ENCODE measurements around the gene ZNF217. TPM values are rescaled to one million over a fixed set of nuclear protein-coding genes. Genes with fewer than 3 reads are reported as not detected.

The ZNF217 gene
- polyA plus RNA-seq, 3 donors: 10.5 to 41.5 (median 24.4) TPM

- Histone ChIP-seq H3K79me2 (ENCODE audit: insufficient read depth, low read length) (no peaks in the 10 kb centered on the region), H3K9ac (ENCODE audit: insufficient read depth, low read length, poor library complexity, severe bottlenecking) (no peak overlapping the region), H3K27ac (ENCODE audit: low read depth in 1 of 2, low read length in 2 of 2) (peak overlapping the region in 1 of 2 donors; percentile 64), H3K36me3 (replicated peaks in 1 of 2; ENCODE audit: control insufficient read depth in 1 of 2, insufficient read depth in 2 of 2, low read length in 2 of 2) (no peaks in the 10 kb centered on the region), H3K4me2 (replicated peaks; ENCODE audit: extremely low read depth, low read length, poor library complexity, severe bottlenecking) (no peak overlapping the region), H2AFZ (ENCODE audit: insufficient read depth, low read depth, low read length, poor library complexity, severe bottlenecking) (no peak overlapping the region), H4K20me1 (ENCODE audit: insufficient read depth, low read length) (no peaks in the 10 kb centered on the region), H3K9me3 (replicated peaks in 1 of 2; ENCODE audit: control insufficient read depth in 1 of 2, insufficient read depth in 1 of 2, low read length in 2 of 2) (no peaks in the 10 kb centered on the region), H3K27me3 (ENCODE audit: control insufficient read depth in 2 of 2, insufficient read depth in 2 of 2, low read length in 2 of 2) (no peaks in the 10 kb centered on the region), H3K4me3 (replicated peaks in 1 of 3; ENCODE audit: low read depth in 2 of 3, low read length in 3 of 3) (no peak overlapping the region), H3K4me1 (ENCODE audit: control insufficient read depth in 1 of 2, insufficient read depth in 2 of 2, low read length in 2 of 2) (peaks cover 55 to 62% of the 10 kb centered on the region in 2 donors)
- H3K27me3 Mint-ChIP-seq (ENCODE audit: low read depth in 3 of 3): peaks cover 0 to 7% (median 2%) of the 10 kb centered on the region in 3 donors
- peak overlapping the region; percentile 68 to 93 (median 86) for H3K27ac Mint-ChIP-seq
- DNase-seq: peak in 1 of 3 donors; percentile 25
- peak overlapping the region in 1 of 2 donors; percentile 60 for H3K4me3 Mint-ChIP-seq
- H3K36me3 Mint-ChIP-seq: no peaks in the 10 kb centered on the region
- H3K4me1 Mint-ChIP-seq: peaks cover 69% of the 10 kb centered on the region
- WGBS (ENCODE audit: insufficient coverage): 35% methylated on average over 2 of the region's 2 CpGs
- TF ChIP-seq, protein P1, sequence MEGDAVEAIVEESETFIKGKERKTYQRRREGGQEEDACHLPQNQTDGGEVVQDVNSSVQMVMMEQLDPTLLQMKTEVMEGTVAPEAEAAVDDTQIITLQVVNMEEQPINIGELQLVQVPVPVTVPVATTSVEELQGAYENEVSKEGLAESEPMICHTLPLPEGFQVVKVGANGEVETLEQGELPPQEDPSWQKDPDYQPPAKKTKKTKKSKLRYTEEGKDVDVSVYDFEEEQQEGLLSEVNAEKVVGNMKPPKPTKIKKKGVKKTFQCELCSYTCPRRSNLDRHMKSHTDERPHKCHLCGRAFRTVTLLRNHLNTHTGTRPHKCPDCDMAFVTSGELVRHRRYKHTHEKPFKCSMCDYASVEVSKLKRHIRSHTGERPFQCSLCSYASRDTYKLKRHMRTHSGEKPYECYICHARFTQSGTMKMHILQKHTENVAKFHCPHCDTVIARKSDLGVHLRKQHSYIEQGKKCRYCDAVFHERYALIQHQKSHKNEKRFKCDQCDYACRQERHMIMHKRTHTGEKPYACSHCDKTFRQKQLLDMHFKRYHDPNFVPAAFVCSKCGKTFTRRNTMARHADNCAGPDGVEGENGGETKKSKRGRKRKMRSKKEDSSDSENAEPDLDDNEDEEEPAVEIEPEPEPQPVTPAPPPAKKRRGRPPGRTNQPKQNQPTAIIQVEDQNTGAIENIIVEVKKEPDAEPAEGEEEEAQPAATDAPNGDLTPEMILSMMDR (IDR thresholded peaks at IDR 0.05): no peak
- H3K9me3 Mint-ChIP-seq: peaks cover 0 to 4% (median 0%) of the 10 kb centered on the region in 7 donors
- intact Hi-C loops (cut with micrococcal nuclease): no loop called here
These were observed 43.0 kb upstream of the ZNF217 start for GRCh38 chr20:53636540-53637097.

DNA sequence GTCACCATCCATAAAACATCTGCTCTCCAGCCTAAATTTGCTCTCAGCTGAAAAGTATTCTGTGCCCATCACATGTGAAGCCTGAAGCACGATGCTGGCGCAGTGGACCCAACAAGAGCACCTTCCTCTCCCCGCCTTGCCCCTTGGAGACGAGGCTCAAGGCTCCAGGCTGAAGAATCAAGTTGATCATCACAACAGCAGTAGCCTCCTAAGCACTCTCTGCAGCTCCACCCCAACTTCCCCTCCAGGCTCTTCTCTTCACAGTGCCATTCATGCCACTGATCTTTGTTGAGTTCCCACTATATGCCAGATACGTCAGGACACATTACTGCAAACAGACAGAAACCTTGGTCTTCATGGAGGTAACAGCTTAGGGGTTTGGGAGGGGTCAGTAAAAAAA lies 41.6 kb upstream of the ZNF217 start:
- H3K9ac ChIP-seq (ENCODE audit: insufficient read depth, low read length, poor library complexity, severe bottlenecking): no peak overlapping the region
- Mint-ChIP-seq H3K9me3 (peaks cover 0 to 4% (median 0%) of the 10 kb centered on the region in 7 donors), H3K4me3 (peak overlapping the region in 1 of 2 donors; percentile 64), H3K27ac (peak overlapping the region; percentile 10 to 81 (median 61)), H3K27me3 (ENCODE audit: low read depth in 3 of 3) (peaks cover 0 to 7% (median 2%) of the 10 kb centered on the region in 3 donors), H3K36me3 (no peaks in the 10 kb centered on the region), H3K4me1 (peaks cover 61% of the 10 kb centered on the region)
- no peaks in the 10 kb centered on the region for H4K20me1 ChIP-seq (ENCODE audit: insufficient read depth, low read length)
- H3K9me3 ChIP-seq (replicated peaks in 1 of 2; ENCODE audit: control insufficient read depth in 1 of 2, insufficient read depth in 1 of 2, low read length in 2 of 2): no peaks in the 10 kb centered on the region
- peaks cover 46 to 51% of the 10 kb centered on the region in 2 donors for H3K4me1 ChIP-seq (ENCODE audit: control insufficient read depth in 1 of 2, insufficient read depth in 2 of 2, low read length in 2 of 2)
- H3K79me2 ChIP-seq (ENCODE audit: insufficient read depth, low read length): no peaks in the 10 kb centered on the region
- no peak overlapping the region for H3K4me3 ChIP-seq (replicated peaks in 1 of 3; ENCODE audit: low read depth in 2 of 3, low read length in 3 of 3)
- H3K36me3 ChIP-seq (replicated peaks in 1 of 2; ENCODE audit: control insufficient read depth in 1 of 2, insufficient read depth in 2 of 2, low read length in 2 of 2): no peaks in the 10 kb centered on the region
- WGBS (ENCODE audit: insufficient coverage): 50% methylated on average over 4 of the region's 5 CpGs
- no peak overlapping the region for H3K4me2 ChIP-seq (replicated peaks; ENCODE audit: extremely low read depth, low read length, poor library complexity, severe bottlenecking)
- H2AFZ ChIP-seq (ENCODE audit: insufficient read depth, low read depth, low read length, poor library complexity, severe bottlenecking): peak overlapping the region; percentile 46
- peak in 2 of 3 donors; percentile 18 to 30 for DNase-seq
- H3K27me3 ChIP-seq (ENCODE audit: control insufficient read depth in 2 of 2, insufficient read depth in 2 of 2, low read length in 2 of 2): no peaks in the 10 kb centered on the region
- TF ChIP-seq, protein P1 (IDR thresholded peaks at IDR 0.05): no peak
- intact Hi-C loops (cut with micrococcal nuclease): no loop called here
- H3K27ac ChIP-seq (ENCODE audit: low read depth in 1 of 2, low read length in 2 of 2): peak overlapping the region; percentile 34 to 64

Data from CD14-positive monocyte (primary cell).